ENCODE measurements around the gene RNF214. TPM values are rescaled to one million over a fixed set of nuclear protein-coding genes. Genes with fewer than 3 reads are reported as not detected.

Gene RNF214
- total and polyA plus RNA-seq, 2 of the 13 experiments (the other 11 are each of a cell fraction or from before 2014, with no cell fraction given), result 10.7 to 12.6 TPM

- TF ChIP-seq IRX3 (CRISPR knock-in tag; IDR thresholded peaks at IDR 0.05; ENCODE audit: borderline replicate concordance, low read depth) (no peak), TFE3 (CRISPR knock-in tag; IDR thresholded peaks at IDR 0.05) (no peak), ZNF367 (CRISPR knock-in tag; IDR thresholded peaks at IDR 0.05; ENCODE audit: borderline replicate concordance) (no peak), ZSCAN22 (CRISPR knock-in tag; IDR thresholded peaks at IDR 0.05) (no peak), DNMT1 (CRISPR knock-in tag; IDR thresholded peaks at IDR 0.05) (no peak), KMT2B (CRISPR knock-in tag; IDR thresholded peaks at IDR 0.05) (peak; percentile 70; the same call in 1 of the 2 replicates), ZNF737 (CRISPR knock-in tag; IDR thresholded peaks at IDR 0.05; ENCODE audit: borderline replicate concordance) (no peak), BRF2 (CRISPR knock-in tag; IDR thresholded peaks at IDR 0.05) (no peak), SYNCRIP (IDR thresholded peaks at IDR 0.05; ENCODE audit: insufficient read depth, low read depth, low read length) (no peak), MXD1 (CRISPR knock-in tag; IDR thresholded peaks at IDR 0.05) (peak; percentile 74; the same call in 1 of the 2 replicates), ZNF790 (CRISPR knock-in tag; IDR thresholded peaks at IDR 0.05; ENCODE audit: borderline replicate concordance) (no peak), ZNF792 (CRISPR knock-in tag; IDR thresholded peaks at IDR 0.05) (peak; percentile 65; the same call in 1 of the 2 replicates), TCF7L2 (IDR thresholded peaks at IDR 0.05; ENCODE audit: low read depth, low read length) (no peak), ETS1 (CRISPR knock-in tag; IDR thresholded peaks at IDR 0.05) (no peak), THAP9 (CRISPR knock-in tag; IDR thresholded peaks at IDR 0.05; ENCODE audit: borderline replicate concordance) (peak; percentile 43; the same call in 1 of the 2 replicates), ZNF431 (CRISPR knock-in tag; IDR thresholded peaks at IDR 0.05; ENCODE audit: borderline replicate concordance, low read depth) (no peak)
Observed at GRCh38 chr11:117327567-117328374, 95.3 kb downstream of the RNF214 start, which contains the start of gene CEP164 (continued).

Data from HepG2 (cell line).